Measurements from ENCODE around the gene INTS15.

Gene INTS15

GRCh38 chr7:6649241-6649961 lies 59.6 kb downstream of the INTS15 start:
- Histone ChIP-seq H3K4me1 (ENCODE audit: control insufficient read depth, low read depth, low read length) (no peaks in the 10 kb centered on the region), H3K9ac (ENCODE audit: low read length) (no peak overlapping the region), H3K9me3 (ENCODE audit: control insufficient read depth, low read depth, low read length) (no peaks in the 10 kb centered on the region), H3K27me3 (ENCODE audit: control insufficient read depth, insufficient read depth, low read length) (no peaks in the 10 kb centered on the region), H3K36me3 (ENCODE audit: control insufficient read depth, low read depth, low read length) (no peaks in the 10 kb centered on the region), H3K4me3 (ENCODE audit: low read length) (no peak overlapping the region), H3K27ac (ENCODE audit: low read length) (no peak overlapping the region)

GRCh38 chr7:6650086-6650485 lies 60.3 kb downstream of the INTS15 start:
- Histone ChIP-seq H3K4me1 (ENCODE audit: control insufficient read depth, low read depth, low read length) (no peaks in the 10 kb centered on the region), H3K27ac (ENCODE audit: low read length) (no peak overlapping the region), H3K27me3 (ENCODE audit: control insufficient read depth, insufficient read depth, low read length) (no peaks in the 10 kb centered on the region), H3K9ac (ENCODE audit: low read length) (no peak overlapping the region), H3K4me3 (ENCODE audit: low read length) (no peak overlapping the region), H3K36me3 (ENCODE audit: control insufficient read depth, low read depth, low read length) (no peaks in the 10 kb centered on the region), H3K9me3 (ENCODE audit: control insufficient read depth, low read depth, low read length) (no peaks in the 10 kb centered on the region)

- Histone ChIP-seq H3K4me3 (ENCODE audit: low read length) (no peak overlapping the region), H3K9me3 (ENCODE audit: control insufficient read depth, low read depth, low read length) (no peaks in the 10 kb centered on the region), H3K9ac (ENCODE audit: low read length) (no peak overlapping the region), H3K27me3 (ENCODE audit: control insufficient read depth, insufficient read depth, low read length) (no peaks in the 10 kb centered on the region), H3K27ac (ENCODE audit: low read length) (no peak overlapping the region), H3K36me3 (ENCODE audit: control insufficient read depth, low read depth, low read length) (no peaks in the 10 kb centered on the region), H3K4me1 (ENCODE audit: control insufficient read depth, low read depth, low read length) (no peaks in the 10 kb centered on the region)
Observed at GRCh38 chr7:6650521-6651011, 60.7 kb downstream of the INTS15 start.

GRCh38 chr7:6651851-6652445 lies 62.1 kb downstream of the INTS15 start:
- Histone ChIP-seq H3K27ac (ENCODE audit: low read length) (no peak overlapping the region), H3K36me3 (ENCODE audit: control insufficient read depth, low read depth, low read length) (no peaks in the 10 kb centered on the region), H3K9ac (ENCODE audit: low read length) (no peak overlapping the region), H3K27me3 (ENCODE audit: control insufficient read depth, insufficient read depth, low read length) (no peaks in the 10 kb centered on the region), H3K4me1 (ENCODE audit: control insufficient read depth, low read depth, low read length) (no peaks in the 10 kb centered on the region), H3K4me3 (ENCODE audit: low read length) (no peak overlapping the region), H3K9me3 (ENCODE audit: control insufficient read depth, low read depth, low read length) (no peaks in the 10 kb centered on the region)

GRCh38 chr7:6652446-6653011 lies 62.7 kb downstream of the INTS15 start:
- Histone ChIP-seq H3K27ac (ENCODE audit: low read length) (no peak overlapping the region), H3K4me1 (ENCODE audit: control insufficient read depth, low read depth, low read length) (no peaks in the 10 kb centered on the region), H3K36me3 (ENCODE audit: control insufficient read depth, low read depth, low read length) (no peaks in the 10 kb centered on the region), H3K9me3 (ENCODE audit: control insufficient read depth, low read depth, low read length) (no peaks in the 10 kb centered on the region), H3K9ac (ENCODE audit: low read length) (no peak overlapping the region), H3K4me3 (ENCODE audit: low read length) (no peak overlapping the region), H3K27me3 (ENCODE audit: control insufficient read depth, insufficient read depth, low read length) (no peaks in the 10 kb centered on the region)

- Histone ChIP-seq H3K36me3 (ENCODE audit: control insufficient read depth, low read depth, low read length) (no peaks in the 10 kb centered on the region), H3K4me1 (ENCODE audit: control insufficient read depth, low read depth, low read length) (no peaks in the 10 kb centered on the region), H3K4me3 (ENCODE audit: low read length) (no peak overlapping the region), H3K9me3 (ENCODE audit: control insufficient read depth, low read depth, low read length) (no peaks in the 10 kb centered on the region), H3K9ac (ENCODE audit: low read length) (no peak overlapping the region), H3K27me3 (ENCODE audit: control insufficient read depth, insufficient read depth, low read length) (no peaks in the 10 kb centered on the region), H3K27ac (ENCODE audit: low read length) (no peak overlapping the region)
Observed at GRCh38 chr7:6653071-6654003, 63.5 kb downstream of the INTS15 start.

GRCh38 chr7:6654113-6654841 lies 64.5 kb downstream of the INTS15 start:
- H3K9me3 ChIP-seq (ENCODE audit: control insufficient read depth, low read depth, low read length) = no peaks in the 10 kb centered on the region
- H3K36me3 ChIP-seq (ENCODE audit: control insufficient read depth, low read depth, low read length) = no peaks in the 10 kb centered on the region

GRCh38 chr7:6654842-6655610 lies 65.2 kb downstream of the INTS15 start:
- Histone ChIP-seq H3K4me1 (ENCODE audit: control insufficient read depth, low read depth, low read length) (no peaks in the 10 kb centered on the region), H3K4me3 (ENCODE audit: low read length) (no peak overlapping the region), H3K9ac (ENCODE audit: low read length) (no peak overlapping the region), H3K27ac (ENCODE audit: low read length) (no peak overlapping the region), H3K9me3 (ENCODE audit: control insufficient read depth, low read depth, low read length) (no peaks in the 10 kb centered on the region), H3K36me3 (ENCODE audit: control insufficient read depth, low read depth, low read length) (no peaks in the 10 kb centered on the region), H3K27me3 (ENCODE audit: control insufficient read depth, insufficient read depth, low read length) (no peaks in the 10 kb centered on the region)

More at GRCh38 chr7:6654113-6654841, 64.5 kb downstream of the INTS15 start:
- no peak overlapping the region for H3K27ac ChIP-seq (ENCODE audit: low read length)
- no peak overlapping the region for H3K4me3 ChIP-seq (ENCODE audit: low read length)
- H3K9ac ChIP-seq (ENCODE audit: low read length) = no peak overlapping the region
- no peaks in the 10 kb centered on the region for H3K4me1 ChIP-seq (ENCODE audit: control insufficient read depth, low read depth, low read length)
- H3K27me3 ChIP-seq (ENCODE audit: control insufficient read depth, insufficient read depth, low read length) = no peaks in the 10 kb centered on the region

GRCh38 chr7:6655636-6656385 lies 66.0 kb downstream of the INTS15 start:
- no peak overlapping the region for H3K4me3 ChIP-seq (ENCODE audit: low read length)
- no peaks in the 10 kb centered on the region for H3K27me3 ChIP-seq (ENCODE audit: control insufficient read depth, insufficient read depth, low read length)
- no peaks in the 10 kb centered on the region for H3K4me1 ChIP-seq (ENCODE audit: control insufficient read depth, low read depth, low read length)
- H3K9me3 ChIP-seq (ENCODE audit: control insufficient read depth, low read depth, low read length) = no peaks in the 10 kb centered on the region
- no peaks in the 10 kb centered on the region for H3K36me3 ChIP-seq (ENCODE audit: control insufficient read depth, low read depth, low read length)
- H3K27ac ChIP-seq (ENCODE audit: low read length) = no peak overlapping the region
- H3K9ac ChIP-seq (ENCODE audit: low read length) = no peak overlapping the region

GRCh38 chr7:6656413-6656812 lies 66.6 kb downstream of the INTS15 start:
- Histone ChIP-seq H3K9me3 (ENCODE audit: control insufficient read depth, low read depth, low read length) (no peaks in the 10 kb centered on the region), H3K36me3 (ENCODE audit: control insufficient read depth, low read depth, low read length) (no peaks in the 10 kb centered on the region)

More at GRCh38 chr7:6656413-6656812, 66.6 kb downstream of the INTS15 start:
- Histone ChIP-seq H3K27me3 (ENCODE audit: control insufficient read depth, insufficient read depth, low read length) (no peaks in the 10 kb centered on the region), H3K4me1 (ENCODE audit: control insufficient read depth, low read depth, low read length) (no peaks in the 10 kb centered on the region), H3K9ac (ENCODE audit: low read length) (no peak overlapping the region), H3K27ac (ENCODE audit: low read length) (no peak overlapping the region), H3K4me3 (ENCODE audit: low read length) (no peak overlapping the region)

Data from iPS-18a (cell line).